HEK293T (cell line): ENCODE measurements around the gene PYGM.

ENCODE experiments used
- ARNT ChIP-seq: fragments of 450-650 bp; IDR thresholded peaks from 2 replicates; pipeline ENCODE4 v1.6.1; 2017; ENCODE audit warnings: mild to moderate bottlenecking
- BHLHE40 ChIP-seq: fragments of 450-650 bp; IDR thresholded peaks from 2 replicates; pipeline ENCODE4 v1.6.1; 2016; ENCODE audit warnings: mild to moderate bottlenecking, moderate library complexity, borderline replicate concordance
- ELF4 ChIP-seq: fragments of 450-650 bp; IDR thresholded peaks from 2 replicates; pipeline ENCODE4 v1.6.1; 2017; ENCODE audit warnings: antibody characterized with exemption
- FOXA1 ChIP-seq: fragments of 450-650 bp; IDR thresholded peaks from 2 replicates; pipeline ENCODE4 v1.6.1; 2016; ENCODE audit warnings: mild to moderate bottlenecking
- FOXK2 ChIP-seq: fragments of 450-650 bp; IDR thresholded peaks from 2 replicates; pipeline ENCODE4 v1.6.1; 2016; ENCODE audit warnings: mild to moderate bottlenecking
- FOXM1 ChIP-seq: fragments of 450-650 bp; IDR thresholded peaks from 2 replicates; pipeline ENCODE4 v1.6.1; 2017; ENCODE audit warnings: mild to moderate bottlenecking, borderline replicate concordance
- HDGF ChIP-seq: fragments of 450-650 bp; IDR thresholded peaks from 2 replicates; pipeline ENCODE4 v1.6.1; 2017; ENCODE audit warnings: antibody characterized with exemption, borderline replicate concordance
- L3MBTL2 ChIP-seq: fragments of 450-650 bp; conservative IDR thresholded peaks from 2 replicates; pipeline ENCODE4 v1.6.1; 2016; ENCODE audit warnings: mild to moderate bottlenecking
- NFRKB ChIP-seq: fragments of 450-650 bp; IDR thresholded peaks from 2 replicates; pipeline ENCODE4 v1.6.1; 2016; ENCODE audit warnings: mild to moderate bottlenecking, moderate library complexity
- SP1 ChIP-seq: fragments of 450-650 bp; IDR thresholded peaks from 2 replicates; pipeline ENCODE4 v1.6.1; 2017
- SUZ12 ChIP-seq: fragments of 450-650 bp; IDR thresholded peaks from 2 replicates; pipeline ENCODE4 v1.6.1; 2016; ENCODE audit warnings: mild to moderate bottlenecking
- TARDBP ChIP-seq: fragments of 450-650 bp; IDR thresholded peaks from 2 replicates; pipeline ENCODE4 v1.6.1; 2016
- ZNF384 ChIP-seq: fragments of 450-650 bp; IDR thresholded peaks from 2 replicates; pipeline ENCODE4 v1.6.1; 2016
- TF ChIP-seq, protein P1 (sequence below): fragments of 450-650 bp; IDR thresholded peaks from 2 replicates; pipeline ENCODE4 v1.6.1; 2016

DNA sequence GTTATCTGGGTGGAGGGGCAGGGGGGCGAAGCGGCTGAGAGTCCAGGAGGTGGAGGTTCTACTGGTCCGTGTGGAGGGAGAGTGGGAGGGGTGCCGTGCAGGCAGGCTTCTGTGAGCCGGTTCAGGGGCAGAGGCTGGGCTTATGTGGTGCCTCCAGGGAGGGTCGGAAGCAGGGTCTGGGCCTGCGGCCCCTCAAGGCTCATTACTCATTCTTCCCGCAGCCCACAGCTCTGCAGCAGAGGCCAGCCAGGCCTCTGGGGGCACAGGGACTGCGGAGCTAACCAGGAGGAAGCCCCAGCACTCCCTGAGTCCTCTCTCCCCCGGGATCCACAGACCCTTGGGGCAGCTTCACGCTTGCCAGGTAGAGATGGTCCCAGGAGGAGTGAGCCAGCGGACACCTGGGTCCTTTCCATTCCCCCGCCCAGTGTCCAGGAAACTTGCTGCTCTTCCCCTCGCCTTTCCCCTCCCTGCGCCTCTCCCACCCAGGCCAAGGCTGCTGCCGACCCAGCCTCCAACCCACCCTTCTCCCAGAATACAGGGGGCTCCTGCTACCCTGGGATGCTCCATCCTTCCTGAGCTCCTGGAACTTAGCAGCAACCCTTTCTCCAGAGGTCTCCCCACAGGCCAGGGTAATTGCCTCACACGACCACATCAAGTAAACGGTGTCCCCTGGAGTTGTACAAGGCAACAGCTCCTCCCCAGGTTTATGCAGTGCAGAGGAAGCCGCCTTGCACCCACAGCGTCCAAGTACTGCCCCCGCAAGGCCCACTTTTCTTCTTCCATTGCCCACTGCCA is 43.1 kb downstream of the PYGM start:
- TF ChIP-seq SP1 (no peak), HDGF (no peak), SUZ12 (no peak), ELF4 (no peak), NFRKB (no peak), FOXM1 (no peak), FOXK2 (no peak), FOXA1 (no peak), L3MBTL2 (no peak), ZNF384 (no peak), BHLHE40 (no peak), ARNT (no peak), TARDBP (no peak)
- TF ChIP-seq, protein P1, sequence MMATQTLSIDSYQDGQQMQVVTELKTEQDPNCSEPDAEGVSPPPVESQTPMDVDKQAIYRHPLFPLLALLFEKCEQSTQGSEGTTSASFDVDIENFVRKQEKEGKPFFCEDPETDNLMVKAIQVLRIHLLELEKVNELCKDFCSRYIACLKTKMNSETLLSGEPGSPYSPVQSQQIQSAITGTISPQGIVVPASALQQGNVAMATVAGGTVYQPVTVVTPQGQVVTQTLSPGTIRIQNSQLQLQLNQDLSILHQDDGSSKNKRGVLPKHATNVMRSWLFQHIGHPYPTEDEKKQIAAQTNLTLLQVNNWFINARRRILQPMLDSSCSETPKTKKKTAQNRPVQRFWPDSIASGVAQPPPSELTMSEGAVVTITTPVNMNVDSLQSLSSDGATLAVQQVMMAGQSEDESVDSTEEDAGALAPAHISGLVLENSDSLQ = no peak
